HG03064 (cell line): ENCODE measurements around the gene ARCN1.

Source experiments
- ATAC-seq: cut with Tn5 transposase; IDR thresholded peaks from one replicate; pipeline ENCODE4 v1.9.1; 2021; ENCODE audit warnings: low read depth; ENCODE audit not compliant: unreplicated experiment

ARCN1 gene

DNA sequence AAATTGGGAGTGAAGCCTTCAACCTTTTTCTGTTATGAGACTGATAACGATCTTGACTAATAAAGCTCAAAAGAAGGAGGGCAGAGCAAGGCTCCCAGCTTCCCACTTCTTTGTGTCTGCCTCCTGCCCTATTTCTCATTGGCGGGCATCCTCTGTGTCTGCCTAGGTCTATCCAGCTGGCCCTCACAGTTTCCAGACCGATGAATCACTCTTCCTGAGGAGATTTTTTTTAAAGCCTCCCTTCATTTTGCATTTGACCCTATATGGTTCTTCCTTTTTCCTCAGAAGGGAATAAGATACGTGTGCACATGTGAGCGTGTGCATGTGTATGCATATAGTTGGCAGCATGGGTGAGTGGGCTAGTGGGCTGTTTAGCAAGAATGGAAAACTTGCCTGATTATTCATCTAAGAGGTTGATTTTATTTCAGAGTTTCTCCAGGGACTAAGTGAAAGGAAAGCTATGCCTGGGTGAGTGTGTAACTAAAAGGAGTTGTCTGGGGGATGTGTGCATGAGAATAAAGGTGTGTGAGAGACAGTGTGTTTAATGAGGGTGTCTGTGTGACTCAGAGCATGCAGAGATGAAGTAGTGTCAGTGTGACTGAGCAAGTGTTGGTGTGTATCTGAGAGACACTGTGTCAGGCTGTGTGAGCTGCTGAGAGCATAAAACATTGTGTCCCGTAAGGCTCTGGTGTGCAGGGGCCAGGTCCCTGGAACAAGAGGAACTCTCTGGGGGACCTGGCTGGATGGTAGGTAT is 47.4 kb downstream of the ARCN1 start:
- no peak for ATAC-seq

DNA sequence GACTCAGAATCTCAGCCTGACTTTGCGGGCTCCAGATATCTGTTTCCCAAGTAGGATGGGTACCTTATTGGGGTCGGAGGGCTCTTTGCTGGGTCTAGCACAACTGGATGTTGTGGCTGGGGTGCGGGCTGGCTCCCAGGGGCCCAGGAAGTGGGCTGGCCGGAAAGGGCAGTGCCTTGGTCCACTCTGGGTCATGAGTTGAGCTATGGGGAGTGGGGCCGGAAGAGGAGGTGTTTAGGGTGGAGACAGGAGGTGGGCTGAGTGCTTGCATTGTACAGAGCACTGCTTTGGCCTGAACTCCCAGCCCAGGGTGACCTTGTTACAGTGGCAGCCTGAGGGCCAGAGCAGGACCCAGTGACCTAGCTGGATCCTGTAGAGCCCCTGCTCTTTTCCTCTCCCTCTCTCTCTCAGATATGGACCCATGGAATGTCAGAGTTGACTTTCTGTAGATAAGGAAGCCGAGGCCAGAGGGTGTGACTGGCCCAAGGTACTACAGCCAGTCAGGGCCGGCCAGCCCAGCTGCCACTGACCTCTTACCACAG is 48.4 kb downstream of the ARCN1 start:
- no peak for ATAC-seq

DNA sequence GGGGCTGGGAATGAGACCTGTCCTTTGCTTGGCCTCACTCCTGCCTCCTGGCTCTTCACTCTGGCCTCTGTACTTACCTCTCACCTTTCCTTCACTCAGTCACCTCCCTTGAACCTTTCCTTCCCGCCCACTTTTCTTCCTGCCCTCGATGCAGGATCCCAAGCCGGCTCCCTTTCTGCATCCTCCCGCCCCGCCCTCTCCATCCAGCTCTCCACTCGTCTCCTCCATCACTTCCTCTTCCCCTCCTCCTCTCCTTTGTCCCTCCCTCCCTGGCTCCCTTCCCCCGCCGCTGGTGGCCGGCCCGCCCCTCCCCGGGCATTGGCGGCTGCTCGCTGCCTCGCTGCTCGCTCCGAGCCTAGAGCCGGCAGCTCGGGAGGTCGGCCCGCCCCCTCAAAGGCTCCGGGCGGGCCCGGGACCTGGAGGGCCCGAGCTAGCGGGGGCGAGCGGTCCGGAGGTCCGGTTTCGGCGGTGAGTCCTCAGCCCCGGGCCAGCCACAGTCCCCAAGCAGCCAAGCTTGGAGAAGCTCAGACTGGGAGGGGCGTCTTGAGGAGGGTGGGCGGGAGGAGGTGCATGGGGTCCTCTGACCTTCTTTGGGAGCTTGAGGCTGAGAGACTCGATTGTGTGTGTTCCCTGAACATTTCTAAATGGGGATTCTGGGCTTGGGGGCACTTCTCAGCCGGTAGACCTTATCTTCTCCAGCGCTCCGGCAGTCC is 49.0 kb downstream of the ARCN1 start:
- no peak for ATAC-seq

DNA sequence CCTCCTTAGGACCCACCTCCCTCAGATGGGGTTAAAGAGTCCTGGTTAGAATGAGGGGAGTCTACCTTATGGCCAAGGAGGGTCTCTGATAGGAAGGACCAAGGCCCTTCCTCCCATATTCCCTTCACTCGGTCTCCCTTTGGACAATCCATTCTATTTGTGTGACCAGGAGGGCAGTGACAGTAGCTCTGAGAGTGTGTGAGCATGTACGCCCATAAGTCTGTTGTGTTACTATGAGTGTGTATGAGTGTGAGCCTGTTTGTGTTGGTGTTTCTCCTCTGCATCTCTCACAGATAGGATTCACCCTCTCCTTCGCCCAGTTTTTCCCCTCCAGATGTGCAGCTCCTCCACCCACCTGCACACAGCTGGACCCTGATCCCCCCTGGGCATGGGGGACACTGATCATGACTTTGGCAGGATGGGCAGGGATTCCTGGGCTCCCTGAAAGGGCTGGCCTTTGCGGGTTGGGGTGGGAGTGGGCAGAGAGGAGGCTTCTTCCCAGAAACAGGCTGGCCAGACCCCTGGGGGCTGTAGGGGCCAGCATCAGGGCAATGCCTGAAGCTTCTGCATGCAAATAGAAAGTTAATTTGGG is 49.7 kb downstream of the ARCN1 start:
- no peak for ATAC-seq

DNA sequence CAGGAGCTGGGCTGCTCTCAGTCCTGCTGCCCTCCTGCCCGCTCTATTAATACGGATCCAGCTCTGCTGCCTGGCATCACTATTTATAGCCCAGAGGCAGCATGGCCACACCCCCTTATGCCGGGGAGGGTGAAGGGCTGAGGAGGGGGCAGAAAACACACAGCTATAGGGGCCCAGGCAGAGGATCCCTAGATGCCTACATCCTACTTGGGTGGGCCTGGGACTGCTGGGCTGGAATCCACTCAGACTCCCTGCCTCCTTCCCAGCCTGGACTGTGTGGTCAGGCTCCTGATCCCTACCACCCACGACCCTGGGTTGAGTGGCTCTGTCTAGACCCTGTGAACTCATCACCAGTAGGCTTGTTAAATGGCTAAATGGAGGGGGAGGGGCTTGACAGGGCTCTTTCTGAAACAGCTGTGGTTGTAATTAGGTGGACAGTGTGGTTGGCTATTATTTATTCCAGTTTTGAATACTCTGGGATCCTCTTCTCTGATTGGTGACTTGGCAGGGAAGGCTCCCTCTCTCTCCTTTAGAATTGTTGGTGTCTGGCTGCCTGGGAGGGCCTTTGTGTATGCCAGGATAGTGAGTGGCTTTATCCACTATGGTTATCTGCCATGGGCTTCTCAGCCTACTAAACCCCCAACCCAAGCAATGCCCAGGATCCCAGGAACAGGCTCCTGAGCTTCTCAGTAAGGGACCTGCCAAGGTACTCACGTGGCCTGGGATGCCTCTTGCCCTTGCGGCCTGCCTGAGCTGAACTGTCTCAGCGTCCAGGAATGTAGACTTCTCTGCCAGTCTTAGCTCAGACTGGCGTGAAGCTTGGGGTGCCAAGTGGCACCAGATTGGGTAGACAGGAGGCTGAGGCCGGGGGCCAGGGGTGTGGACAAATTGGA is 50.4 kb downstream of the ARCN1 start:
- ATAC-seq = no peak

DNA sequence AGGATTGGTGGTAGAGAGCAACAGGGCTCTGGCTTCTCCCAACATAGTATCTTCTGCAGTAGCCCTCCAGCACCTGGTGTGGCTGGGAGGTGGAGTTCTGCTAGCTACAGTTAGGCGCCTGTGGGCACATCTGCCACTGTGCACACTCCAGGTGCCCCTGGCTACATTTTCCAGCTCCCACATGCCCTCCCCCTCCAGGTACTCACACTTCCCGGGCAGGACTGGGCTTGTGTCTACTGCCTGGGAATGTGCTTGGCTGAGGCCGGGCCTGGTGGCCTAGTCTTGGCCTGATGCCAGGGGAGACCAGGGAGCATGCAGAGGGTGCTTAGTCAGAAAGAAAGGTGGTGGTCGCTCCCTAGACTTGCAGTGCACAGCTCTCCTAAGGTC is 51.1 kb downstream of the ARCN1 start:
- ATAC-seq = no peak

DNA sequence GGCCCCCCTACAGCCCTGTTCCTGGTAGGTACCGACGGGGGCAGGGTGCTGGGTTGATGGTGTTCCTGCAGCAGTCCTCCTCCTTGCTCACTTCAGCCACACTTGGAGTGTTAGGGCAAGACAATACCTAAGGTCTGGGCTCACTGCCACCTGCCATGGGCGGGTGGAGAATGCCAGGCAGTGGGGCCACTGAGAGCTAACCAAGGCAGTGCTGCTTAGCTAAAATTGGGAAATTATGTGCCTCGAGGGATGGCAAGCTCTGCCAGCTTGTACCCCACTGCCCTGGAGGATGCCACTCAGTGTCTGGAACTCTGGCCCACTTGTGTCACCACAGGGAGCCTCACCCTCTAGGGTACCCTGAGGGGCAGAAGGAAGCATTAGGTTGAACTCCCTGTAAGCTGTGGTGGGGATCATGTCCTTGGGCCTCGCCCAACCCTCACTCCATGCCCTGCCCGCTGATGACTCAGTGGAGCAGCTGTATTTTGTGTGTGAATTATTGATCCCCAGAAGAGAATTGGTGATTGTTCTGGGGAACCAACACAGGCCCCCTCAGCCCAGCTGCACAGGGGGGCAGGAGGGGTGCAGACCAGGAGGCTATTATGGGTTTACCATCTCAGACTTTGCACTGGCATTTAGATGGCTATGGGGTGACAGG is 53.0 kb downstream of the ARCN1 start:
- ATAC-seq = no peak

DNA sequence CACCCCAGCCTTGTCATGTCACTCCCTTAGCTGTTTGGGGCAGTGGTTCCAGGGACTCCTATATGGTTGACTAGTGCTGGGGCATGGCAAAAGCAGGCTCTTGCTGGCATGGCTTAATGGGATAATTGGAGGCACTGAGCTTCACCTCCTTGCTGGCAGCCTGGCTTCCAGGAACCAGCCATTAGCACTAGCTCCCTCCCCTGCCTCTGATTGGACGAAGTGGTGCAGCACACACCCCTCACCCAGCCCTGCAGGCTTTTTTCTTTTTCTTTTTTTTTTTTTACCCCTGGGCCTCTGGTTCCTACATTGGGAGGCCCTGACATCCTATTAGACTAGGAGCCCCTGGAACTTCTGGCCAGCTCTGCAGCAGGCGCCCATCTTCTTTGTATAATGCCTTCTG is 53.8 kb downstream of the ARCN1 start:
- no peak for ATAC-seq

DNA sequence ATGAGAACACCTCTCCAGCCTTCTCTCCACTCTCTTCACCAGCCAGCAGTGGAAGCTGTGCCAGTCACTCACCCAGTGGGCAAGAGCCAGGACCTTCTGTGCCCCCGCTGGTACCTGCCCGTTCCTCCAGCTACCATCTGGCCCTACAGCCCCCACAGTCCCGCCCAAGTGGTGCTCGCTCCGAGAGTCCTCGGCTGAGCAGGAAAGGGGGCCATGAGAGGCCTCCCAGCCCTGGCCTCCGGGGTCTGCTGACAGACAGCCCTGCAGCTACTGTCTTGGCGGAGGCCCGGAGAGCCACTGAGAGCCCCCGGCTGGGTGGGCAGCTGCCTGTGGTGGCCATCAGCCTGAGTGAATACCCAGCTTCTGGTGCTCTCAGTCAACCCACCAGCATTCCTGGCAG is 55.4 kb downstream of the ARCN1 start:
- ATAC-seq = no peak

DNA sequence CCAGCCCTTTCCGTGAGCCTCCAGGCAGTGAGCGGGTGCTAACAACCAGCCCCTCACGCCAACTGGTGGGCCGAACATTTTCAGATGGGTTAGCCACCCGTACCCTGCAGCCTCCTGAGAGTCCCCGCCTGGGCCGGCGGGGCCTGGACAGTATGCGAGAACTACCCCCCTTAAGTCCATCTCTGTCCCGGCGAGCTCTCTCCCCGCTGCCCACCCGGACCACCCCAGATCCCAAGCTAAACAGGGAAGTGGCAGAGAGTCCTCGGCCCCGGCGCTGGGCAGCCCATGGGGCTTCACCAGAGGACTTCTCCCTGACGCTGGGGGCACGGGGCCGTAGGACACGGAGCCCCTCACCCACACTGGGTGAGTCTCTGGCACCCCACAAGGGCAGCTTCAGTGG is 55.8 kb downstream of the ARCN1 start:
- no peak for ATAC-seq

DNA sequence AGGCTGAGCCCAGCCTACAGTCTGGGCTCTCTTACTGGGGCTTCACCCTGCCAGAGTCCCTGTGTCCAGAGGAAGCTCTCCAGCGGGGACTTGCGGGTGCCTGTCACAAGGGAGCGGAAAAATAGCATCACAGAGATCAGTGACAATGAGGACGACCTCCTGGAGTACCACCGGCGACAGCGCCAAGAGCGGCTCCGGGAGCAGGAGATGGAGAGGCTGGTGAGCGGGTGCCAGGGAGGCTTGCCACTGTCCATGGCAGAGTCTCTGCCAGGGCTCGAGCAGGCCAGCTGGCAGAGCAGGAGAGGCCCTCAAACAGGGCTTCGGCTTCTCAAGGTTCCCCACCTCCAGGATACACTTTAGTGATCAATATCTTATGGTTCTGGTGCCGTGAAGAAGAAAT is 56.2 kb downstream of the ARCN1 start:
- no peak for ATAC-seq

DNA sequence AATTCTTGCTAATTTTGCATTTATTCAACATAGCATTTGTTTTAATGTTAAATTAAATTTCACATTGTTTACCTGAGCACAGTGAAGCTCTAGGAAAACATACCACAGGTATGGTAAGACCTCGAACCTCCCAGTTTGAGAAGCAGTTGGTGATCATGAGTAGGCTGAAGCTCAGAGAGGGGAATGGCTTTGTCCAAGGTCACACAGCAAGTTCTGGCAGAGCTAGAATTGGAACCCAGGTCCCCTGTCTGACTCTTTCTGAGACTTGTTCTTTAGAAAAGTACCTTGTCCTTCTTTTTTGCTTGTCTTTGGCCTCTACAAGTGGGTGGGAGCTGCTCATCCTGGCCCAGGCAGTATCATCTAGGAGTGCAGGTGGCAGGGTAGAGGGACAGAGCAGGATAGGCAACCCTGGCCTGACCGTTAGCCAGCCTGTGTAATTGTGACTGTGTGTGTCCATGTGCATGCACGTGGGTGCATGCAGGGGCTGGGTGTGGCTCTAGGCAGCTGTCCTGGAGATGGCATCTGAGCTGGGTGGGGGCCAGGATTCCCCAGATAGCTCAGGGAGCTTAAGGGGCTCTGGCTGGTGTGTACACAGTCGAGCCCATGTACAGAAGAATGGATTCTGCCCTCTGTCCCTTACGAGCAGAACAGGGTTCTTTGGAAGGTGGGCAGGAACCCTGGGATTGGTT is 56.8 kb downstream of the ARCN1 start:
- no peak for ATAC-seq

DNA sequence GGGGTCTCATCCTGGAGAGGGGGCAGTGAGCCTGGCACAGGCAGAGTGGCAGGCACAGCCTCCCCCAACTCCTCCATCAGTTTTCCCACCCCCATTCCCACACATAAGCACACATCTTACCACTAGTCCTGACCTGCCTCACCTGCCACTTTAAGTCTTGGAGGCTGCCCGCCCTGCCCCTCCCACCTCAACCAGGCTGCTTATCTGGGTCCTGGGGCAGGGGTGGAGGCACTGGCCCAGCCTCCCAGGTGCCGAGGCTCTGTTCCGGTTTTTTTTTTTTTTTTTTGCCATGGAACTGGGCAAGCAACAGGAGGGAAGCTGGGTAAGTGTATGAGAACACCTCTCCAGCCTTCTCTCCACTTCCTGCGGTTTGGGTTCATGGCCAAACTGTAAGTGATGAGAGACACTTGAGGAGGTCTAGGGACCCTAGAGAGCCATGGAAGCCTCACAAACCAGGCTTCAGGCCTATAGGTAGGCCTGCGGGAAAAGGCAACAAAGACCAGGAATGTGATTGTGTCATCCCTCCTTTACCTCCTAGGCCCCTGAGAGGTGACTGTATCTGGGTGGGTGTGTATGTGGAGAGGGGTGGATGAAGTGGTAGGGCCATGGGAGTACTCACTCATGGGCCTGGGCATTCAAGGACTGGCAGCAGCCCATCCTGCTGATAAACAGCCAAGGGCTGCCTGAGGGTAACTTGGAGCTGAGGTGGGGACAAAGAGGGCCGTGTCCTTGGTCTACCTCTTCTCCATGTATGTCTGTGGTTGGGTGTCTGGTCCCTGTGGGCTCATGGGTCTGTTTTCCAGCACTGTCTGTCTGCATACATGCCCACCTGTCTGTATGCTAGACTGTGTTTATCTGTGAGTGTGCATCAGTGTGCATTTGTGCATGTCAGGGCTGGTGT is 57.8 kb downstream of the ARCN1 start:
- no peak for ATAC-seq

DNA sequence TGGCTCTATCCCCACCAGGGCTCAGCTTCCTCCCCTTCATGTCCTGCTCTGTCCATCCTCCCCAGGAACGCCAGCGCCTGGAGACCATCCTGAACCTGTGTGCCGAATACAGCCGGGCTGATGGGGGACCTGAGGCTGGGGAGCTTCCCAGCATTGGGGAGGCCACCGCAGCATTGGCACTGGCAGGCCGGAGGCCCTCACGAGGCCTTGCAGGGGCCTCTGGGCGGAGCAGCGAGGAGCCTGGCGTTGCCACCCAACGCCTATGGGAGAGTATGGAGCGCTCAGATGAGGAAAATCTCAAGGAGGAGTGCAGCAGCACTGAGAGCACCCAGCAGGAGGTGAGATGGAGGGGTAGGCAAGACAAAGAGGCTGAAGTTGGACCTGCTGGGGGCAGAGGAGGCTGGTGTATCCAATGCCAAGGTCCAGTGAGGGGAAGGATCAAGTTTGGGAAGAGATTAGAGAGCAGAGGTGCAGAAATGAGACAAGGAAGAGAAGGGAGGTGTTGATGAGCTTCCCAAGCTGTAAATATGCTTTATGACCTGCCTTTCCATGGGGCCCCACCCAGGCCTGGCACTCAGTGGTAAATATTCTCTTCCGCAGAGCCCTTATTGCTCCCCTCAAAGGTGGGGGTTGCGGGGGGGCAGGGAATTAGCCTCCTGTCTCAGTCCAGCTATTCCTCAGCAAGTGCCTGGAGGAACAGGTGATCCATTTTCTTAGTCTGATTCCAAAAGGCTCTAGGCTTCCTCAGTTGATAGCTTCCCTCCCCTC is 59.1 kb downstream of the ARCN1 start:
- no peak for ATAC-seq

DNA sequence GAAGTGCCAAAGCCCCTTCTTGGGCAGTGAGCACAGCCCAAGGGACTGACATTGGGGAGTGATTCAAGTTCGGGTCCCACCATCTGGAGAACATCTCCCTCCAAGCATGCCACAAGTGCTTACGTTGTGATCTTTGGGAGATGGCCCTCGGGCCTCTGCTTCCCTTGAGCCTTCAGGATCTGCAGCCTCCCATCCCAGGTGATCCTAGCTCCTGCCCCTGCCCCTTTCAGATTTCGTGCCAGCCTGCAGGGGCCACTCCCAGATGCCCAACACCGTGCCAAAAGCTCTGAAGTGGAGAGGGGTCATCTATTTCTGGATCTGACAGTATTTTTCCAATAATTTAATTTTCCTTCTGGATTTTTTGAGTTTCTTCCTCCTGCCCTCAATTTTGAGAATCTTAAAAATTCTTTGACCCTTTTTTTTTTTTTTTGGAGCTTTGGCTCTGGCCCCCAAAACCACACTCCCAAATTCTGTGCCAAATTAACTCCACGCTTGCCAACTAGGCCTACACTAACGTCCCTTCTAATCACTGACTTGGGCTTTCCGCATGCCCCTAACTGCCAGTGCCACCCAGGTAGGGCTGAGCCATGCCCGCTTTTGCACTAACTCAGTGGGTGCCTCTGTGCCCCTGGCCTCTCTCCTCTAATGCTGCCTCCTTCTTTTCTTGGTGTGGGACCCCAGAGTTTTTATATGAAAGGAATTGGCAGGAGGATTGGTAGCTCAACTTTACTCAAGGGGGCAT is 60.5 kb downstream of the ARCN1 start:
- no peak for ATAC-seq

DNA sequence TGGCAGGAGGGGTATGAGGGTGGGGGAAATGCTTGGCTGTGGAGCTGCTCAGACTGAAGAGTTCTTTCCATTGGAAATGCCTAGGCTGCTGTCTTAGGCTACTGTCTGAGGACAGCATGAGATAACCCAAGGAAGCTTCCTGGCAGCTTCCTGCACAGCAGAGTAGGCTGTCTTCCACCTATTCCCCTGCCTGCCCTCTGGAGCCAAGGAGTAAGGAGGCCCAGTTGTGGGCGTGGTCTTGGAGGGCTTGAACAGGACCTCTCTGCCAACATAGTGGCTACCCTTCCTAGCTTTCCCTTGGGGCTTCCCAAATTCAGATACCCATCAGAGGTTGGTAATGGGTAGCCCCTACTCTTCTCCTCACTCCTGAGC is 61.1 kb downstream of the ARCN1 start:
- no peak for ATAC-seq

DNA sequence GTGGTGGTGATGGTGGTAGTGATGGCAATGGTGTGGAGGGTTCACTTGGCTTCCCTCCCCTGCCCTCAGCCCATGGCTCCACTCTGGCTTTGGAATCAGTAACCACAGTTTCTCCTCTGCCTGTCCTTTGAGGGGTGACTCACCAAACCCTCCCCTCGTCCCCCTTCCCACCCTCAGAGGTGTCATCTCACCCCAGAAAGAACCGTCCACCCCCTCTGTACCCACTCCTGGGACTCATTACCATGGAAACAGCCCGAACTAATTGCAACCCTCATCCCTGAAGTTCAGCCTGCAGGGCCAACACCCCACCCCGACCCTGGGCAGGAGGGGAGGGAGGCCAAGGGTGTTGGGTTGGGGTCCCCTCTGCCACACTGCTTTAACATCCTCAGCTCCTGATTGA is 61.8 kb downstream of the ARCN1 start:
- no peak for ATAC-seq
